Breast epithelium (tissue), 4 donors: ENCODE results near the gene UACA. TPM values are rescaled to one million over a fixed set of nuclear protein-coding genes. Genes with fewer than 3 reads are reported as not detected.
A peak's percentile ranks its signal among the peaks of the same experiment; 100 is the strongest.
"Not testable (repeated sequence)": the region's sequence is repeated elsewhere in the genome, so short reads cannot be mapped to it uniquely, and the experiment has no call there.

ENCODE experiments used
- DNase-seq, 2 donors: peaks; one replicate each; pipeline ENCODE4 v3.0.0-alpha.2; 2019; ENCODE audit warnings: low spot score in 2 of 2
- H3K27ac ChIP-seq, 2 donors: fragments of 200-600 bp; sonication (generic) in 1 of 2; one replicate each; pipeline ENCODE4 v1.5.1; 2016 to 2019; ENCODE audit warnings: mild to moderate bottlenecking in 1 of 2
- H3K27me3 ChIP-seq, 2 donors: fragments of 200-600 bp; sonication (generic) in 1 of 2; one replicate each; pipeline versions ENCODE4 v1.5.1 to v1.6.0; 2017 to 2019; ENCODE audit warnings: control low read depth in 1 of 2, mild to moderate bottlenecking in 1 of 2
- H3K36me3 ChIP-seq: fragments of 200-600 bp; one replicate; pipeline ENCODE4 v1.5.1; 2019
- H3K4me1 ChIP-seq, 2 donors: fragments of 200-600 bp; sonication (generic); one replicate each; pipeline ENCODE4 v1.5.1; 2016 to 2019; ENCODE audit warnings: control low read depth in 1 of 2
- H3K4me3 ChIP-seq, 3 donors: fragments of 200-600 bp; sonication (generic); 1 replicate in 2 of 3; 2 replicates in 1 of 3; pipeline ENCODE4 v1.5.1; 2016 to 2019; ENCODE audit warnings: mild to moderate bottlenecking in 3 of 3, moderate library complexity in 2 of 3
- H3K9me3 ChIP-seq, 2 donors: fragments of 200-600 bp; sonication (generic) in 1 of 2; one replicate each; pipeline ENCODE4 v1.5.1; 2016 to 2019; ENCODE audit warnings: control low read depth in 1 of 2
- CTCF ChIP-seq, 3 donors: fragments of 450-650 bp; IDR thresholded peaks; one replicate each; pipeline ENCODE4 v1.5.1; 2016 to 2017; ENCODE audit warnings: antibody characterized with exemption in 3 of 3, mild to moderate bottlenecking in 3 of 3, moderate library complexity in 3 of 3
- POLR2A ChIP-seq: fragments of 450-650 bp; IDR thresholded peaks from one replicate; pipeline ENCODE4 v1.6.1; 2016; ENCODE audit warnings: antibody characterized with exemption, mild to moderate bottlenecking, moderate library complexity
- POLR2AphosphoS5 ChIP-seq, 3 donors: sonication (generic); formaldehyde crosslinking; IDR thresholded peaks; one replicate each; pipeline ENCODE4 v1.6.1; 2017; ENCODE audit warnings: antibody characterized with exemption in 3 of 3
- intact Hi-C: fragments of 100-400 bp; cut with DNase I; formaldehyde crosslinking; loops from one replicate; pipeline ENCODE4 v1.15.1; 2023; ENCODE audit warnings: low total_unique reads
- total RNA-seq, 3 donors: library from RNA; depleted of rRNA; stranded (reverse); fragments of >200 nt; gene quantifications; one replicate each; pipeline ENCODE4 v1.1.0, GENCODE V29; 2016

Gene UACA
- total RNA-seq, 3 donors from 2014 or later = 68.5 to 144 (median 71.7) TPM

GRCh38 chr15:70748281-70748747 is 15.0 kb downstream of the UACA start:
- Histone ChIP-seq H3K36me3 (no peaks in the 10 kb centered on the region), H3K27ac (no peak overlapping the region), H3K4me3 (no peak overlapping the region), H3K4me1 (peaks cover 0 to 6% of the 10 kb centered on the region in 2 donors), H3K27me3 (no peaks in the 10 kb centered on the region), H3K9me3 (no peaks in the 10 kb centered on the region)
- TF ChIP-seq POLR2A (no peak), CTCF (IDR thresholded peaks at IDR 0.05) (no peak), POLR2AphosphoS5 (IDR thresholded peaks at IDR 0.05) (no peak)
- peak in 1 of 2 donors; percentile 50 for DNase-seq
- intact Hi-C loops = no loop called here

GRCh38 chr15:70746598-70746997 is 16.8 kb downstream of the UACA start:
- H3K4me3 ChIP-seq, DNase-seq, H3K27ac ChIP-seq, H3K36me3 ChIP-seq, H3K27me3 ChIP-seq, intact Hi-C loops, H3K9me3 ChIP-seq: not testable (repeated sequence)
- H3K4me1 ChIP-seq = peaks cover 0 to 14% of the 10 kb centered on the region in 2 donors

- Histone ChIP-seq H3K36me3 (no peaks in the 10 kb centered on the region), H3K4me1 (peaks cover 4 to 16% of the 10 kb centered on the region in 2 donors), H3K27me3 (no peaks in the 10 kb centered on the region), H3K9me3 (no peaks in the 10 kb centered on the region), H3K27ac (peak overlapping the region; percentile 74 to 84), H3K4me3 (no peak overlapping the region)
- no peak for DNase-seq
- TF ChIP-seq CTCF (IDR thresholded peaks at IDR 0.05) = no peak
- TF ChIP-seq POLR2AphosphoS5 (IDR thresholded peaks at IDR 0.05) = no peak
- no peak for TF ChIP-seq POLR2A
- intact Hi-C loops = no loop called here
These were observed 20.4 kb downstream of the UACA start for GRCh38 chr15:70742928-70743327.

- Histone ChIP-seq H3K36me3 (no peaks in the 10 kb centered on the region), H3K27me3 (no peaks in the 10 kb centered on the region), H3K4me1 (peaks cover 4 to 16% of the 10 kb centered on the region in 2 donors), H3K4me3 (no peak overlapping the region), H3K27ac (peak overlapping the region; percentile 79 to 85), H3K9me3 (no peaks in the 10 kb centered on the region)
- no peak for TF ChIP-seq CTCF (IDR thresholded peaks at IDR 0.05)
- no peak for TF ChIP-seq POLR2AphosphoS5 (IDR thresholded peaks at IDR 0.05)
- TF ChIP-seq POLR2A = no peak
- intact Hi-C loops = no loop called here
- DNase-seq = no peak
These were observed 21.6 kb downstream of the UACA start for GRCh38 chr15:70741677-70742293.

- Histone ChIP-seq H3K27ac (peak overlapping the region; percentile 79 to 85), H3K4me3 (no peak overlapping the region), H3K9me3 (no peaks in the 10 kb centered on the region), H3K36me3 (no peaks in the 10 kb centered on the region), H3K27me3 (no peaks in the 10 kb centered on the region), H3K4me1 (peaks cover 4 to 16% of the 10 kb centered on the region in 2 donors)
- peak in 1 of 2 donors; percentile 70 for DNase-seq
- TF ChIP-seq POLR2AphosphoS5 (IDR thresholded peaks at IDR 0.05) = no peak
- TF ChIP-seq CTCF (IDR thresholded peaks at IDR 0.05) = no peak
- no peak for TF ChIP-seq POLR2A
- intact Hi-C loops = no loop called here
These were observed 22.2 kb downstream of the UACA start for GRCh38 chr15:70741107-70741531.

GRCh38 chr15:70735040-70735439 is 28.3 kb downstream of the UACA start:
- intact Hi-C loops, H3K27ac ChIP-seq, H3K4me3 ChIP-seq, H3K9me3 ChIP-seq, H3K27me3 ChIP-seq, H3K4me1 ChIP-seq, H3K36me3 ChIP-seq, DNase-seq: not testable (repeated sequence)
